Measurements from ENCODE around the gene MDM4.
A peak's percentile ranks its signal among the peaks of the same experiment; 100 is the strongest.
"Not testable (repeated sequence)": the region's sequence is repeated elsewhere in the genome, so short reads cannot be mapped to it uniquely, and the experiment has no call there.

The MDM4 gene

DNA sequence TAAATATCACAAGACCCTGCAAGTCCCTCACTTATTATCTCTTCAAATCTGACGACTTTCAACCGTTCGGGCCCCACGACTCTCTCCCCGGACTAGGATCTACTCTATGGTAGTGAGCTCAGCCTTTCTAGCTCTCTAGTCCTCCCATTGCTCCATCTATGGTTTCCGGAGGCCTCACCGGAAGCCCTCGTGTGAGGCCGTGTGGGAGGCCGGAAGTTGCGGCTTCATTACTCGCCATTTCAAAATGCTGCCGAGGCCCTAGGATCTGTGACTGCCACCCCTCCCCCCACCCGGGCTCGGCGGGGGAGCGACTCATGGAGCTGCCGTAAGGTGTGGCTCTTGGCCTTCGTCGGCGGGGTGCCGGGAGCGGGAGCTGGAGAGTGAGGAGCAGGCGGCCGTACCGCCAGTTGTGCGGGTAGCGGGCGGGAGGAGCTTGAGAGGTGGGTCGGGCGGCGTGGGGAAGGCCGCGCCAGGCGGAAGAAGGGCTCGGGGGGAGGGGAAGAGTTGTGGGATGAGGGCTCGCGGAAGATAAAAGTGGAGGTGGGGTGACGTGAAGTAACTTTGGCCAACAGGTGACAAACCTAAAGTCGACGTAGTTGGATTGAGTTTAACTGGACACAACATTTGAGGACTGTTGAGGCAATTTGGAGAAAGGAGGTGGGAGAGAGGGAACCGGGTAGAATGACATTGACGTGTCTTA, at the start of gene MDM4:
Gene MDM4, plus strand, starts transcription at position 227 of the 700 bp plus-strand sequence. CDS start 9,113 bp downstream, outside the sequence.
- peak; percentile 98 for DNase-seq

GRCh38 chr1:204466416-204467405, 49.5 kb upstream of the MDM4 start:
- no peak for DNase-seq

DNA sequence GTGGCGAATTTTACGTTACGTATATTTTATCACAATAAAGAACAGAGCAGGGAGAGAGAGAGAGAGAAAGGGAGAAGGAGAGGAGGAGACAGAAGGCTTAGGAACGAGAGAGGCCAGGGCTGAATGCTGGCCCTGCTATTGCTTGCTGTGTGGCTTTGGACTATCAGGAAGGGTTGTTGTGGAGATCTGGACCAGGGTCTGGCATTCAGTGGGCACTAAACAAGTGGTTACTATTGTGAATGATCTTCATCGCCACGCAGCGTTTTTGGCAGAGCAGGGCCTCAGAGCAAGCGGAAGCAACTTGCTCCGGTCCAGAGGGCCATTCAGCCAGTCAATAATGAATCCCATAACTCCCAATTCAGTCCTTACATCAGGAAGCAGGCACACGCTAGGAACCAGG, 48.0 kb upstream of the MDM4 start:
- DNase-seq = no peak

DNA sequence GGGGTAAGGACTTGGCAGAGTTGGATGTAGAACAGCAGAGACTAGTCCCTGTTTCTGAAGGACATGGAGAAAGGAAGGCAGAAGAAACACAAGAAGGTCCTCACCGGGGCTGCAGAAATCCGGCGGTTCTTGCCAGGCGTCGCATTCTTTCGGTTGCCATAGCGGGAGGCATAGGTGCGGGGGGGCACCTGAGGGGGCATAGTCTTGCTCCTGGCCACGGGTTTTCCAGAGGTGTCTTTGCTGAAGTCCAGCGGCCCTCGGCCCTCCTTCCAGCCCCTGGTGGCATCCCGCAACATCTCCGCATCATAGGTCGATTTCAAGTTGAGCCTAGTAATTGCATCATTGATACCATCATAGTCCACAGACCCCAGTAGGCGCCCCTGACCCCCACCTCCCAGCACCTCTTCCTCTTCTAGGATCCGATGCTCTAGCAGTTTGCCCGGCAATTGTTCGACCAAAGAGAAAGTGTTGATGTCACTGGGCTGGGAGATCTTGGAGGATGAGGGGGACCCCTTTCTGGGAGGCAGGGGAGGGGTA, 47.4 kb upstream of the MDM4 start:
- DNase-seq = no peak

DNA sequence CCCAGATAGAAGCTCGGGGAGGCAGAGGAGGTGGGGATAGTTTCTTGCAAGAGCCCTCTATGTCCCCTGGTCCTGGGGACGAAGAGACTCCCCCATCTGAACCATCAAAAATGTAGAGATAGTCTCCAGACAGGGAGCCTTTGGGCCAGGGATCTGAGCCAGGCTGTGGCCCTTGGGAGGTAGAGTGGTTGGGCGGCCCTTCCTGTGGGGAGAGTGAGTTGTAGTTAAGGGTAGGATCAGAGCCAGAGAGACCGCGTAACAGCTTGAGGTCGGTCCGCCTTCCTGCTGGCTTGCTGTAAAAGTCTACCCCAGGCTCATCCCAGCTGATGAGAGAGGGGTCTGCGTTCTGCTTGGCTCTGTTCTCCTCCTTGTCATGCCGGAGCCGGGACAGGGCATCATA, 46.9 kb upstream of the MDM4 start:
- no peak for DNase-seq

- no peak for DNase-seq
Observed at GRCh38 chr1:204471687-204472086, 44.5 kb upstream of the MDM4 start.

DNA sequence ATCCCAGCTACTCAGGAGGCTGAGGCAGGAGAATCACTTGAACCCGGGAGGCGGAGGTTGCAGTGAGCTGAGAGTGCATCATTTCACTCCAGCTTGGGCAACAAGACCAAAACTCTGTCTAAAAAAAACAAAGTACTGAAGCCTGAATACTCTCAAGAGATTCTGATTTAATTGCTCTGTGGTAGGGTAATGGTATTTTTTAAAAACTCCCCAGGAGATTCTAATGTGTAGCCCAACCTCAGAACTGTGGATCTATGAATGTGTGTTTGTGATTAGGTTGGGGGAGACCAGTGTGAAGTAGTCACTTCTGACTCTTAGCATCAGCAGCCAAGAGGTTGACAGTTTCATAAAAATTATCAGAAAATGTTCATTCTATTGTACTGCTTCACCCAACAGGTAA, 43.5 kb upstream of the MDM4 start:
- DNase-seq = no peak

- no peak for DNase-seq
Observed at GRCh38 chr1:204473400-204473965, 42.7 kb upstream of the MDM4 start.

DNA sequence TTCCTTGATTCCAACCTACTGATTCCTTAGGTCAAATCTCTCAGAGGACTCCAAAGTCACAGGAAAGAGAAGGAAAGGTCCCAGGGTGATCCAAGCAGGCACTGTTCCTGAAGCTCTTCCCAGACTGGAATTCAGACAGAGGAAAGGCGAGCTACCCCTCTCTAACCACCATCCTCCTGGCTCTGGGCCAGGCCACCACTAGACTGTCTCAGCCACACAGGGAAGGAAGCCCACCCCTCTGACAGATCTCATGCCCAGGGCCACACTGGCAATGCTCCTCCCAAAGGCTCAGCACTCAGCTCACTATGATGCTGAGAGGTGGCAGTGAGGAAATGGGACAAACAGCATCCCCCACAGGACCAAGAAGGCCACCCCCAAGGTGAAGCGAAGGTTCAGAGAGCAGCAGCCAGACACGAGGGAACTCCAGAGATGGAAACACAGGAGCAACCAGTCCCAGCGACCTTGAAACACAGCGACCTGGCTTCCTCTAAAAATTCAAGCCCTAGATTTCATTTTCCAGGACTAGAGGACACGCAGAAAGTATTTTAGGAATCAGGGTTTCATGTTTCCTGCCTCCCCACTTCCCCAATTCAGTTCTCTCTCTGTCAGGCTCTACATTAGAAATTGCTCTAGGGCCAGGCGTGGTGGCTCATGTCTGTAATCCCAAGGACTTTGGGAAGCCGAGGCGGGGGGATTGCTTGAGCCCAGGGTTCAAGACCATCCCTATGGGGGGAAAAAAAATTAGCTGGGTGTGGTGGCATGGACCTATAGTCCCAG, 40.4 kb upstream of the MDM4 start:
- no peak for DNase-seq

GRCh38 chr1:204476563-204476962, 39.6 kb upstream of the MDM4 start:
- DNase-seq = no peak

- DNase-seq = no peak
Observed at GRCh38 chr1:204477036-204477740, 39.0 kb upstream of the MDM4 start.

DNA sequence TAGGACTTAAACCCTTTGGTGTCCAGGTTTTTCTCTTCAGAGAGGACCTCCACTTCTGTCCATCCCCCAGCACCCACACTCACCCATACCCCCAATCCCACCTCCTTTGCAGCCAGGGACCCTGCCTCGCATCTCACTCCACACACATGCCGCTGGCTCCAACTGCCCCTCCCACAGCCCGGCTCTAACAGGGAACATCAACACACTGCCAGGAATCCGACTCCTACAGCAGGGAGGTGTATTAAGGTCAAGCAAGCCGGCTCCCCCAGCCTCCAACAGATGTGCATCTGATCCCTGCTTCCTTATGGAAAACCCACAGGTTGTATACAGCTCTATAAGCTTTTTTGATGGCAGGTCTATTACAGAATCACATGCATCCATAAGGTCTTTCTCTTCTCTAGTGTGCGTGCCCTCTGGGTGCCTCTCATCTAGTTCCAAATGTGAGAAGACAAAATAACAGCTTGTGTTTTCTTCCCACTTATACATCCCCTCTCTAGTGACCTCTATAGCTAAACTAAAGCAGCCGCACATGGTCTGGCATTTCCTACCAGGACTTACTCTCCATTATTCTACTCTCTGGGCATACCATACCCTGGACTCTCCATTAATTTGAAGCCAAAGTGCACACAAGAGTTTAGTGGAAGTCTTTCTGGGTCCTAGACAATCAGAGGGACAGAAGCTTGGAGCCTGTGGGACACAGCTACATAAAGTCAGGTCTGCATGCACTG, 37.9 kb upstream of the MDM4 start:
- no peak for DNase-seq

DNA sequence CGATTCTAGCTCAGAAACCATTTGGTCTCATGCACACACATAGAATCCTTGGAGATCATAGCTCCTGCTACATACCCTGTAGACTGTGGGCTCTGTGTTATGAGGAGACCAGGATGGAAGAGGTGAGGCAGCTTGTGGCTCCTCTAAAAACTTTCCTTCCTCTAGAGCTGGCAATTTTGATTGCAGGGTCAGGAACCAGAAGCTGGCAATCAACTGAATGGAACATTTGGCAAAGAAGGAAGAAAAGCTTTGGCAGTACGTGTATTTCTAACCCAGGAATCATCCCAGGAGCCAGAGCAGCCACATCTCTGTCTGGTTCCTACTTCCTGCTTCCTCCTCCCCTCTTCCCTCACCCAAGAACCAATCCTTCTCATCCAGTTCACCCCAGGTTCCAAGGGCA, 37.3 kb upstream of the MDM4 start:
- no peak for DNase-seq

- DNase-seq = no peak
Observed at GRCh38 chr1:204479387-204480136, 36.6 kb upstream of the MDM4 start.

GRCh38 chr1:204480515-204480914, 35.7 kb upstream of the MDM4 start:
- DNase-seq = peak; percentile 74

GRCh38 chr1:204483791-204484190, 32.4 kb upstream of the MDM4 start:
- DNase-seq = no peak

DNA sequence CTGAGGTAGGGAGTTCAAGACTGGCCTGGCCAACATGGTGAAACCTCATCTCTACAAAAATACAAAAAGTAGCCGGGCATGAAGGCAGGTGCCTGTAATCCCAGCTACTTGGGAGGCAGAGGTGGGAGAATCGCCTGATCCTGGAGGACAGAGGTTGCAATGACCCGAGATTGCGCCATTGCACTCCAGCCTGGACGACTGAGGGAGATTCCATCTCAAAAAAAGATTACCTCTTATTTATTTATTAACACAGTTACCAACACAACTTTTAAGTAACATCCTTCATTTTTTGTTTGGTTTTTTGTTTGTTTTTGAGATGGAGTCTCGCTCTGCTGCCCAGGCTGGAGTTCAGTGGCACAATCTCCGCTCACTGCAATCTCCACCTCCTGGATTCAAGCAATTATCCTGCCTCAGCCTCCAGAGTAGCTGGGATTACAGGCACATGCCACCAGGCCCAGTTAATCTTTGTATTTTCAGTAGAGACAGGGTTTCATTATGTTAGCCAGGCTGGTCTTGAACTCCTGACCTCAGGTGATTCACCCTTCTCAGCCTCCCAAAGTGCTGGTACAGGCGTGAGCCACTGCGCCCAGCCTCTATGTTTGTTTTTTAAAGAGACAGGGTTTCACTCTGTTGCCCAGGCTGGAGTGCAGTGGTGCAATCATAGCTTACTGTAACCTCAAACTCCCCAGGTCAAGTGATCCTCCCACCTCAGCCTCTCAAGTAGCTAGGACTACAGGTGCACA, 29.5 kb upstream of the MDM4 start:
- not testable (repeated sequence) for DNase-seq

GRCh38 chr1:204487256-204487615, 29.0 kb upstream of the MDM4 start:
- no peak for DNase-seq

- no peak for DNase-seq
Observed at GRCh38 chr1:204491655-204492054, 24.6 kb upstream of the MDM4 start.

Measured in eye (tissue), 1 donor.